ENCODE measurements around the gene SLC35F3. TPM values are rescaled to one million over a fixed set of nuclear protein-coding genes. Genes with fewer than 3 reads are reported as not detected.

The SLC35F3 gene
- polyA plus RNA-seq, 1 donor (not counting 4 experiments of a cell fraction or from before 2014, with no cell fraction given) = 13.8 TPM

DNA sequence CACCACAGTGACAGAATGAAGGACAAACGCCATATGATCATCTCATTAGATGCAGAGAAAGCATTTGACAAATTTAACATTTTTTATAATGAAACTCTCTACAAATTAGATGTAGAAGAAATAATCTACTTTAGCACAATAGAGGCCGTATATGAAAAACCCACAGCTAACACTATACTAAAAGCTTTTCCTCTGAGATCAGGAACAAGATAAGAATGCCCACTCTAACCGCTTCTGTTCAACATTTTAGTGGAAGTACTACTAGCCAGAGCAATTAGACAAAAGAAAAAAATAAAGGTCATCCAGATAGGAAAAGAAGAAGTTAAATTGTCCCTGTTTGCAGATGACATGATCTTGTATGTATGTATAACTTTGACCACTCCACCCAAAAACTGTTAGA lies 109.7 kb downstream of the SLC35F3 start:
- H3K9me1 ChIP-seq (ENCODE audit: control insufficient read depth, extremely low read depth, insufficient read depth, low read length) = no peaks in the 10 kb centered on the region
- H3K79me2 ChIP-seq (ENCODE audit: control insufficient read depth, insufficient read depth, low read length) = no peaks in the 10 kb centered on the region
- DNase-seq (ENCODE audit: low read depth, low spot score) (no peak), FAIRE-seq (no peak)
- H2AFZ ChIP-seq (ENCODE audit: control insufficient read depth, low read length) = no peak overlapping the region
- TF ChIP-seq, protein P1, sequence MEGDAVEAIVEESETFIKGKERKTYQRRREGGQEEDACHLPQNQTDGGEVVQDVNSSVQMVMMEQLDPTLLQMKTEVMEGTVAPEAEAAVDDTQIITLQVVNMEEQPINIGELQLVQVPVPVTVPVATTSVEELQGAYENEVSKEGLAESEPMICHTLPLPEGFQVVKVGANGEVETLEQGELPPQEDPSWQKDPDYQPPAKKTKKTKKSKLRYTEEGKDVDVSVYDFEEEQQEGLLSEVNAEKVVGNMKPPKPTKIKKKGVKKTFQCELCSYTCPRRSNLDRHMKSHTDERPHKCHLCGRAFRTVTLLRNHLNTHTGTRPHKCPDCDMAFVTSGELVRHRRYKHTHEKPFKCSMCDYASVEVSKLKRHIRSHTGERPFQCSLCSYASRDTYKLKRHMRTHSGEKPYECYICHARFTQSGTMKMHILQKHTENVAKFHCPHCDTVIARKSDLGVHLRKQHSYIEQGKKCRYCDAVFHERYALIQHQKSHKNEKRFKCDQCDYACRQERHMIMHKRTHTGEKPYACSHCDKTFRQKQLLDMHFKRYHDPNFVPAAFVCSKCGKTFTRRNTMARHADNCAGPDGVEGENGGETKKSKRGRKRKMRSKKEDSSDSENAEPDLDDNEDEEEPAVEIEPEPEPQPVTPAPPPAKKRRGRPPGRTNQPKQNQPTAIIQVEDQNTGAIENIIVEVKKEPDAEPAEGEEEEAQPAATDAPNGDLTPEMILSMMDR (optimal IDR thresholded peaks at IDR 0.05 in 1 of 3, IDR thresholded peaks at IDR 0.05 in 1 of 3, conservative IDR thresholded peaks at IDR 0.05 in 1 of 3; ENCODE audit: extremely low read depth in 1 of 3, insufficient read depth in 2 of 3, low read length in 3 of 3) = no peak
- TF ChIP-seq EZH2 (IDR thresholded peaks at IDR 0.05; ENCODE audit: low read length) = no peak
- dilution Hi-C loops (cut with MboI; ENCODE audit: extremely low pct_ligation_motif_present, low sequenced_read_pairs) = no loop called here
- peaks cover 13% of the 10 kb centered on the region for H3K4me1 ChIP-seq (ENCODE audit: control insufficient read depth, extremely low read depth, insufficient read depth, low read length)
- no peak overlapping the region for H3K27ac ChIP-seq (ENCODE audit: control insufficient read depth, insufficient read depth, low read length)
- no peaks in the 10 kb centered on the region for H3K36me3 ChIP-seq (ENCODE audit: control insufficient read depth in 2 of 2, extremely low read depth in 1 of 2, insufficient read depth in 2 of 2, low read length in 2 of 2)
- H3K4me2 ChIP-seq (ENCODE audit: control insufficient read depth, extremely low read depth, insufficient read depth, low read depth, low read length) = no peak overlapping the region
- no peaks in the 10 kb centered on the region for H3K9me3 ChIP-seq (ENCODE audit: control insufficient read depth, low read depth, low read length)
- no peaks in the 10 kb centered on the region for H4K20me1 ChIP-seq (ENCODE audit: control insufficient read depth, extremely low read depth, insufficient read depth, low read length)
- H3K9ac ChIP-seq (ENCODE audit: control insufficient read depth, extremely low read depth, insufficient read depth, low read length) = no peak overlapping the region
- no peaks in the 10 kb centered on the region for H3K27me3 ChIP-seq (ENCODE audit: control insufficient read depth, extremely low read depth, insufficient read depth, low read length)
- H3K4me3 ChIP-seq (ENCODE audit: control insufficient read depth in 2 of 3, extremely low read depth in 1 of 3, insufficient read depth in 2 of 3, low read depth in 1 of 3, low read length in 3 of 3) = no peak overlapping the region

DNA sequence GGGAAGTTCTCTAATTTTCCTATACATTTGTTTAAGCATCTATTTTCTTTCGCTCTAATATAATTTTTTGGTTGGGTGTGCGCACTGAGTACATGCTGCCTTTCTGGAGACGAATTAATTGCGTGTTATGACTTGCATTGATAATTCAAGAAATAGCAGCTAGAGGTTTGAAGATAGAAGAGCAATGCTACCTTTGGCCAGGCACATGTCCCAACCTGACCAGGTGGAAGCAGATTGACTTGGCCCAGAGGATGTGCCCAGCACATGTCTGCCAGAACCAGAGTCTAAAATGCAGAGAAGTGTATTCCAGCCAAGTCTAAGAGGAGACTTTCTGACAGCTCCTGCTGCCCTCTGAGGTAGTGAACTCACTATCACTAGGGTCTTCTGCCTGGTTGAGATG lies 114.3 kb downstream of the SLC35F3 start:
- H3K79me2 ChIP-seq (ENCODE audit: control insufficient read depth, insufficient read depth, low read length) = peaks cover 7% of the 10 kb centered on the region
- peak overlapping the region in 1 of 3 experiments; percentile 16 for H3K4me3 ChIP-seq (ENCODE audit: control insufficient read depth in 2 of 3, extremely low read depth in 1 of 3, insufficient read depth in 2 of 3, low read depth in 1 of 3, low read length in 3 of 3)
- H3K27me3 ChIP-seq (ENCODE audit: control insufficient read depth, extremely low read depth, insufficient read depth, low read length) = no peaks in the 10 kb centered on the region
- FAIRE-seq (peak; percentile 92), DNase-seq (ENCODE audit: low read depth, low spot score) (peak; percentile 40)
- peak overlapping the region; percentile 63 for H3K4me2 ChIP-seq (ENCODE audit: control insufficient read depth, extremely low read depth, insufficient read depth, low read depth, low read length)
- no peak overlapping the region for H3K9ac ChIP-seq (ENCODE audit: control insufficient read depth, extremely low read depth, insufficient read depth, low read length)
- H3K9me3 ChIP-seq (ENCODE audit: control insufficient read depth, low read depth, low read length) = no peaks in the 10 kb centered on the region
- H3K4me1 ChIP-seq (ENCODE audit: control insufficient read depth, extremely low read depth, insufficient read depth, low read length) = peaks cover 15% of the 10 kb centered on the region
- no peaks in the 10 kb centered on the region for H4K20me1 ChIP-seq (ENCODE audit: control insufficient read depth, extremely low read depth, insufficient read depth, low read length)
- peak overlapping the region; percentile 37 for H3K27ac ChIP-seq (ENCODE audit: control insufficient read depth, insufficient read depth, low read length)
- H2AFZ ChIP-seq (ENCODE audit: control insufficient read depth, low read length) = peak overlapping the region; percentile 71
- dilution Hi-C loops (cut with MboI; ENCODE audit: extremely low pct_ligation_motif_present, low sequenced_read_pairs) = no loop called here
- no peaks in the 10 kb centered on the region for H3K36me3 ChIP-seq (ENCODE audit: control insufficient read depth in 2 of 2, extremely low read depth in 1 of 2, insufficient read depth in 2 of 2, low read length in 2 of 2)
- H3K9me1 ChIP-seq (ENCODE audit: control insufficient read depth, extremely low read depth, insufficient read depth, low read length) = no peaks in the 10 kb centered on the region
- no peak for TF ChIP-seq EZH2 (IDR thresholded peaks at IDR 0.05; ENCODE audit: low read length)
- TF ChIP-seq, protein P1 (optimal IDR thresholded peaks at IDR 0.05 in 1 of 3, IDR thresholded peaks at IDR 0.05 in 1 of 3, conservative IDR thresholded peaks at IDR 0.05 in 1 of 3; ENCODE audit: extremely low read depth in 1 of 3, insufficient read depth in 2 of 3, low read length in 3 of 3) = no peak
